ENCODE results near the gene TPCN2. TPM values are rescaled to one million over a fixed set of nuclear protein-coding genes. Genes with fewer than 3 reads are reported as not detected.
"Not testable (repeated sequence)": the region's sequence is repeated elsewhere in the genome, so short reads cannot be mapped to it uniquely, and the experiment has no call there.

TPCN2 gene
- polyA plus RNA-seq, 4 donors: 13.8 to 17.1 (median 16.1) TPM

- no peak for DNase-seq (ENCODE audit: low read depth in 4 of 4, low spot score in 3 of 4)
Observed at GRCh38 chr11:69123593-69124545, 75.1 kb downstream of the TPCN2 start.

- no peak for DNase-seq (ENCODE audit: low read depth in 4 of 4, low spot score in 3 of 4)
Observed at GRCh38 chr11:69125861-69126260, 77.1 kb downstream of the TPCN2 start.

GRCh38 chr11:69126286-69126685 is 77.6 kb downstream of the TPCN2 start:
- no peak for DNase-seq (ENCODE audit: low read depth in 4 of 4, low spot score in 3 of 4)

DNA sequence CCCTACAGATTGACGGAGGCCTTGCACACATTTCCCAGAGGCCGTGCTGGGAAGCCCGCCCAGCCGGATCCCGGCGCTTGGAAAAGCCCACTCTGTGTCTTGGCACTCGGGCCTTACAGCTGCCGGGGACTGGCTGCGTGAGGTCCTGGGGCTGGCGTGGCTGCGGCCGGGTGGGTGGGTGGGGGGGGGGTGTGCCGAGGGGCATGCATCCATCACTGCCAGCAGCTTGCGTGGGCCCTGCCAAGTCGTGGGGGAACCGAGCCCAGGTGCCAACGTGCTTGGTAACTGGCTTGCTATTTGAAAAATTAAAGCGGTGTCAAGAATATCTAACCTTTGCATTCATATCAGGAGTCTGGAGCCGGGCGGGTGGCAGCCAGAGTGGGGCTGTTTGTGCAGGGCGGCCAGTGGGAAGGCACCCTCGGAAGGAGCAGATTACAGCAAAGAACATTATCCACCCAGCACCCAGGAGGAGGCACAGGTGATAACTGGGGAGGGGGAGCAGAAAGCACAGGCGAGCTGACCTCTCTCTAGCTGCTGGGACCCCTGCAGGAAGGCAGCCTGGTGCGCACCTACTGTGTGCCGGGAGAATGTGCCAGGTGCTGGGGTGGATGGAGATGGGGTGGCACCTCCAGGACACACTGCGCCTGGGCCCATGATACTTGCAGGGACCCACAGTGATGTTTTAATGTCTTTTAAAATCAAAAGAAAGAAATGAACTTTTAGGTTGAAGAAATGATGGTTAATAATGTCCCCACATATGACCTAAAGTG is 78.5 kb downstream of the TPCN2 start:
- no peak for DNase-seq (ENCODE audit: low read depth in 4 of 4, low spot score in 3 of 4)

DNA sequence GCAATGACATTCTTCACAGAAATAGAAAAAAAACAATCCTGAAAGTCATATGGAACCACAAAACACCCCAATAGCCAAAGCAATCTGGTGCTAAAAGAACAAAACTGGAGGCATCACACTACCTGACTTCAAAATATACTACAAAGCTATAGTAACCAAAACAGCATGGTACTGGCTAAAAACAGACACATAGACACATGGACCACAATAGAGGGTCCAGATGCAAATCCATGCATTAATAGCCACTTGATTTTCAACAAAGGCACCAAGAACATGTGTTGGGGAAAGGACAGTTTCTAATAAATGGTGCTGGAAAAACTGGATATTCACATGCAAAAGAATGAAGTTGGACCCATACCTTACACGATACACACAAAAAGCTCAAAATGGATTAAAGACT is 79.2 kb downstream of the TPCN2 start:
- DNase-seq (ENCODE audit: low read depth in 4 of 4, low spot score in 3 of 4): no peak

DNA sequence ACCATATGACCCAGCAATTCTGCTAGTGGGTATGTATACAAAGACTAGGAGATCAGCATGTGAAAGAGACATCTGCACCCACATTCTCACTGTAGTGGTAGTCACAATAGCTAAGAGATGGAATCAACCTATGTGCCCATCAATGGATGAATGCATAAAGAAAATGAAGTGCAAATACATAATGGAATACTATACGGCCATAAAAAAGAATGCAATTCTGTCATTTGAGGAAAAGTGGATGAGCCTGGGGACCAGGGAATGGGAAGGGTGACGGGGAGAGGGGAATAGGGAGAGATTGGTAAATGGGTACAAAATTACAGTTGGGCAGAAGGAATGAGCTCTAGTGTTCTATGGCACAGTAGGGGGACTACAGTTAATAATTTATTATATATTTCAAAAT is 80.3 kb downstream of the TPCN2 start:
- no peak for DNase-seq (ENCODE audit: low read depth in 4 of 4, low spot score in 3 of 4)

GRCh38 chr11:69129647-69130046 is 80.9 kb downstream of the TPCN2 start:
- DNase-seq (ENCODE audit: low read depth in 4 of 4, low spot score in 3 of 4): no peak

DNA sequence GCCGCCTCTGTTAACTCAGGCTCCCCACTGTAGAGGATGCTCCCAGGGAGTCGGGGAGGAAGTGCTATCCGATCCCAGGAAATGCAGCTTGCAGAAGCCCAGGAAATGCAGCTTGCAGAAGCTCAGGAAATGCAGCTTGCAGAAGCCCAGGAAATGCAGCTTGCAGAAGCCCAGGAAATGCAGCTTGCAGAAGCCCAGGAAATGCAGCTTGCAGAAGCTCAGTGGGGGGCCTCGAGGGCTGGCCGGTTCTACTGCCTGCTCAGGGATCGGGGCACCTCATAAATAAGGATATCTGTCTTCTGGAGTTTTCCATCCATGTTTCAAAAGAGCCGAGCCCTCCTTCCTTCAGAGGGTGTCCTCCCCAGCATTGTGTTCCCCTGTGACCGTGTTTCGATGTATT is 81.9 kb downstream of the TPCN2 start:
- DNase-seq (ENCODE audit: low read depth in 4 of 4, low spot score in 3 of 4): no peak

DNA sequence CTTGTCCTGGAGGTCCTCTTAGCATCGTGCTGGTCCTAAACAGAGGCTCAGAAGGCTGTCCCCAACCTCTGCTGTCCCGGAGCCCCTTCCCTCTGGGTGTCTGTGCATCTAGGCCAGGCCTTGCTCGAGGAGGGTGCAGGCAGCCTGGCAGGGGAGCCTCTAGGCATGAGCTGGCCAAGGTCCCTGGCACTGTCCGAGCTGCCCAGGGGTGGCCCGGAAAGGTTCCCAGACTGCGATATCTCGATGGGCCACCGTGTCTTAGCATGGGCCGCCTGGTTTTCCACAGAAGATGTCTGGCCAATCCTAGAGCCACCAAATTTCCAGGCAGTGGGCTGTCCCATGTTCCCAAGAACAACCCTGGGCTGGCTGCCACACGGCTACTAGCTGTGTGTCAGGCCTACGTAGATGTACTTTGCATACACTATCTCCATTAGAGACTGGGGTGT is 82.4 kb downstream of the TPCN2 start:
- DNase-seq (ENCODE audit: low read depth in 4 of 4, low spot score in 3 of 4): no peak

- DNase-seq (ENCODE audit: low read depth in 4 of 4, low spot score in 3 of 4): peak; percentile 79 to 91 (median 82)
Observed at GRCh38 chr11:69131644-69132300, 83.0 kb downstream of the TPCN2 start.

DNA sequence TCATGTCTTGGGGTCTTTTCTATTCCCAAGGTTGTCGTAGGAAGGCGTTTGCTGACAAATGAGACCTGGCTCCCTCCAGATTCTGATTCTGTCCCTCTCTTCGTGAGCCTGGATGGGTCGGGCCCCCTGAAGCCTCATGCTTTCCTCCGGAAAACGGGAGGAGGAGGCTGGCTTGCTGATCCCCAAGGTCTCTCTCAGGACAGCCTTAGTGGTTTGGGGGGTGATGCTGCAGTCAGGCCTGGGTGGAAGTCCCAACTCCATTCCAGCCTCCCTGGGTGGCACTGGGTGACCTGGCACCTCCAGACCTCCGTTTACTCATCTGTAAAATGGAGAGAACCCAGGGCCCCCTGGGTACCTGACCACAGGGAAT is 83.6 kb downstream of the TPCN2 start:
- no peak for DNase-seq (ENCODE audit: low read depth in 4 of 4, low spot score in 3 of 4)

DNA sequence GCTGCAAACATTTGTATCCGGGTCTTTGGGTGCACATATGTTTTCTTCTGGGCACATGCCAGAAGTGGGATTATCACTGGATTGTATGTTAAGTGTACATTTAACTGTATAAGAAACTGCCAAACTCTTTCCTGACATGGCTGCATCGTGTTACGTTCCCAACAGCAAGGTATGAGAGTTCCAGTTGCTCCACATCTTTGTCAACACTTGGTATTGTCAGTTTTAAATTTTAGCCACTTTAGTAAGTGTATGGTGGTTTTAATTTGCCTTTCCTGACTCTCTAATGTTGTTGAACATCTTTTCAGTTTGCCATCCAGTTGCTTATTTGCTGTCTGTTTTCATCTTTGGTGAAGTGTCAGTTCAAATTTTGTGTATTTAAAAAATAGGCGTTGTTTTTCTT is 84.5 kb downstream of the TPCN2 start:
- DNase-seq (ENCODE audit: low read depth in 4 of 4, low spot score in 3 of 4): no peak

GRCh38 chr11:69134182-69134581 is 85.5 kb downstream of the TPCN2 start:
- not testable (repeated sequence) for DNase-seq (ENCODE audit: low read depth in 4 of 4, low spot score in 3 of 4)

DNA sequence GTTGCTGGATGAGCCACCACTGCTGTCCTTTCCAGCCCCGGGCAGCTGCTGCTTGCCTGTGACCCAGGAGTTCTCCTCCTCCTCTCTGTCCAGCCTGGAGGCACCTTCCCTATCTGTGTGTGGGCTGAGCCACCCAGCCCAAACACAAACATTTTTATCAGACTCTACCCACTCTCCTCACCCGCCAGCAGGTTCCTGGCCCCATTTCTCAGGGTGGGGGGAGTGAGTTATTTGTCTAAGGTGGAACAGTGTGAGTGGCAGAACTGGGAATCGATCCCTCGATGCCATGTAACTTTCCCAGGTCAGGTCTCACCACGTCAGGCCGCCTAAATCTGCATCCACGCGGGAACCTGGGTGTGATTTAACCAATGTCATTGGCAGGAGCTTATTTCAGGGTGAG is 86.2 kb downstream of the TPCN2 start:
- DNase-seq (ENCODE audit: low read depth in 4 of 4, low spot score in 3 of 4): no peak

- no peak for DNase-seq (ENCODE audit: low read depth in 4 of 4, low spot score in 3 of 4)
Observed at GRCh38 chr11:69135420-69136363, 87.0 kb downstream of the TPCN2 start.

DNA sequence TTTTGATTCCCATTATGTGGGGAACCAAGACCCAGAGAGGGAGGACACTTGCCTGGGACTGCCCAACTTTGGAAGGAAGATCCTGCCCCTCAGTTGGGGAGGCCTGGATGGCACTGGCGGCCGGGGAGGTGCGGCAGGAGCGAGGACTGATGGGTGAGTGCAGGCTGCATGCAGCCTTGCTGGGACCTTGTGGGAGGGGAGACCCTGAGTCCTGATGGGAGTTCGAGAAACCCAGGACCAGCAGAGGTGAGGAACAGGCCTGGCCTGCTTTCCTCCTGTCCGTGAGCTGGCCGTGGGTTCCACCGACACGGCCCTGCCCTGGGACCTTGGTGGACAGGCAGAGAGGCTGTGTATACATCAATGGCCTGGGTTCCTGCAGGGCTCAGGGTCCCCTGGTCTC is 87.7 kb downstream of the TPCN2 start:
- DNase-seq (ENCODE audit: low read depth in 4 of 4, low spot score in 3 of 4): no peak

DNA sequence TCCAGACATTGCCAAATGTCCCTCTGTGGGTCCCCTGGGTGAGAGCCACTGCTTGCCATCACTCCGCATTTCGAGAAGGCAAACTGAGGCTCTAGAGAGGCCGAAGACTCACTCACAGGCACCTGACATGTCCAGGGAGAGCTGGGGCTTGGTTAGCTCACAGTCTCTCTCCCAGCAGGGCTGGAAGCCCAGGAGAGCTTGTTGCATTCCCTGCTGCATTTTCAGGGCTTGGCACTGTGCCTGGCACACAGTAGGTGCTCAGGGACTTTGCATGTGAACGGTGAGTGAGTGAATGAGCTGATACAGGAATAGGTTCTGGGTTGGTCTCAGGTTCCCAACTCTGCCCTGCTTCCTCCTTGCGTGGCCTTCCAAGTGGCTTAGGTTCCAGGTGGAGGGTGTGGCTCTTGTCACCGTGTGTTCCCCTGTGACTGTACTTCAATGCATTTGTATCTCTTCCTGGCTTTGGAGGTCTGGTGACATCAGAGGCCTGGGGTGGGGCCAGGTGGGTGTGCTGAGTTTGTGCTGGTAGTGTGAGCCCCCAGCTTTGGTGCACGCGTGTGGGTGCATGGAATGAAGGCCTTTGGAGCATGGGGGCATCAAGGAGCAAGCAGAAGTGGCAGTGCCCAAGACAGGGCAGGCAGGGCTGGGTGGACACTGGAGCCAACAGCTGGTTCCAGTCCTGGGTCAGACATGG is 88.6 kb downstream of the TPCN2 start:
- DNase-seq (ENCODE audit: low read depth in 4 of 4, low spot score in 3 of 4): no peak

- no peak for DNase-seq (ENCODE audit: low read depth in 4 of 4, low spot score in 3 of 4)
Observed at GRCh38 chr11:69138265-69138664, 89.5 kb downstream of the TPCN2 start.

- not testable (repeated sequence) for DNase-seq (ENCODE audit: low read depth in 4 of 4, low spot score in 3 of 4)
Observed at GRCh38 chr11:69140161-69140560, 91.4 kb downstream of the TPCN2 start.
